Smooth muscle cell (in vitro differentiated cells): Measurements from ENCODE around the gene TBC1D1. TPM values are rescaled to one million over a fixed set of nuclear protein-coding genes. Genes with fewer than 3 reads are reported as not detected.

Experiments
- DNase-seq: peaks from one replicate; lab custom pipeline; 2025; ENCODE audit not compliant: unreplicated experiment; lab: John Stamatoyannopoulos, UW
- H2AFZ ChIP-seq: fragments of 200-600 bp; sonication (generic); 2 replicates; pipeline ENCODE4 v1.6.0; 2016; ENCODE audit warnings: antibody characterized with exemption, low read depth, mild to moderate bottlenecking
- H3F3A ChIP-seq: fragments of 200-600 bp; sonication (generic); 2 replicates; pipeline ENCODE4 v1.6.0; 2017; ENCODE audit warnings: antibody characterized with exemption, low read depth
- H3K27ac ChIP-seq: fragments of 200-600 bp; sonication (generic); 2 replicates; pipeline ENCODE4 v1.5.1; 2016; ENCODE audit warnings: low read depth, mild to moderate bottlenecking
- H3K27me3 ChIP-seq: fragments of 200-600 bp; sonication (generic); 2 replicates; pipeline ENCODE4 v1.6.1; 2016; ENCODE audit warnings: low read depth, mild to moderate bottlenecking
- H3K36me3 ChIP-seq: fragments of 200-600 bp; sonication (generic); 2 replicates; pipeline ENCODE4 v1.5.1; 2016; ENCODE audit warnings: low read depth
- H3K4me1 ChIP-seq: fragments of 200-600 bp; sonication (generic); 2 replicates; pipeline ENCODE4 v1.5.1; 2016; ENCODE audit warnings: low read depth
- H3K4me2 ChIP-seq: fragments of 200-600 bp; sonication (generic); 2 replicates; pipeline ENCODE4 v1.6.0; 2016; ENCODE audit warnings: mild to moderate bottlenecking
- H3K4me3 ChIP-seq: fragments of 200-600 bp; sonication (generic); 2 replicates; pipeline ENCODE4 v1.5.1; 2016; ENCODE audit warnings: mild to moderate bottlenecking
- H3K79me2 ChIP-seq: fragments of 200-600 bp; sonication (generic); 2 replicates; pipeline ENCODE4 v1.6.0; 2016; ENCODE audit warnings: low read depth, mild to moderate bottlenecking
- H3K9ac ChIP-seq: fragments of 200-600 bp; sonication (generic); 2 replicates; pipeline ENCODE4 v1.6.0; 2016; ENCODE audit warnings: low read depth
- H3K9me3 ChIP-seq: fragments of 200-600 bp; sonication (generic); replicated peaks from 2 replicates; pipeline ENCODE4 v1.5.1; 2016; ENCODE audit warnings: low read depth
- H4K20me1 ChIP-seq: fragments of 200-600 bp; sonication (generic); 2 replicates; pipeline ENCODE4 v1.6.0; 2016; ENCODE audit warnings: low read depth
- CTCF ChIP-seq: fragments of 200-600 bp; sonication (generic); IDR thresholded peaks from 2 replicates; pipeline ENCODE4 v1.5.1; 2017; ENCODE audit warnings: borderline replicate concordance, mild to moderate bottlenecking, antibody characterized with exemption; ENCODE audit not compliant: insufficient read depth, poor library complexity, severe bottlenecking
- whole genome bisulfite sequencing: methylation state at CpG from one replicate; pipeline ENCODE4 v1.1.7; 2016; ENCODE audit warnings: low lambda C conversion rate; 5-methylcytosine and 5-hydroxymethylcytosine counted together
- polyA plus RNA-seq: library from polyadenylated mRNA; unstranded; fragments of >200 nt; fragmentation: Nextera tagmentation; extraction: Ambion mirVana; gene quantifications from 2 replicates; pipeline ENCODE4 v1.2.1, GENCODE V29; 2016
- total RNA-seq: library from RNA; depleted of rRNA; stranded (reverse); fragments of >200 nt; gene quantifications from 2 replicates; pipeline ENCODE4 v1.2.3, GENCODE V29; 2014

The TBC1D1 gene
- total and polyA plus RNA-seq, 2 experiments from 2014 or later = 81.5 to 117 TPM

- no peak overlapping the region for H3K9ac ChIP-seq
These were observed 182.8 kb downstream of the TBC1D1 start for GRCh38 chr4:38073596-38074234.

GRCh38 chr4:38075370-38076152 is 184.7 kb downstream of the TBC1D1 start:
- no peaks in the 10 kb centered on the region for H3K9me3 ChIP-seq
- no peak for TF ChIP-seq CTCF
- no peak overlapping the region for H2AFZ ChIP-seq
- H3K27ac ChIP-seq = no peak overlapping the region
- no peak overlapping the region for H3K4me2 ChIP-seq
- peaks cover 3% of the 10 kb centered on the region for H3K36me3 ChIP-seq
- WGBS = 86% methylated on average over 6 of the region's 6 CpGs
- H3K4me3 ChIP-seq = no peak overlapping the region
- no peaks in the 10 kb centered on the region for H4K20me1 ChIP-seq
- peaks cover 8% of the 10 kb centered on the region for H3K4me1 ChIP-seq
- H3K79me2 ChIP-seq = no peaks in the 10 kb centered on the region
- H3K9ac ChIP-seq = no peak overlapping the region
- no peaks in the 10 kb centered on the region for H3K27me3 ChIP-seq
- no peak for DNase-seq
- H3F3A ChIP-seq = peaks cover 6% of the 10 kb centered on the region

More at GRCh38 chr4:38073596-38074234, 182.8 kb downstream of the TBC1D1 start:
- Histone ChIP-seq H3K4me1 (peaks cover 7% of the 10 kb centered on the region), H4K20me1 (no peaks in the 10 kb centered on the region), H3K27ac (no peak overlapping the region), H2AFZ (no peak overlapping the region), H3K9me3 (no peaks in the 10 kb centered on the region), H3K4me2 (no peak overlapping the region), H3K79me2 (no peaks in the 10 kb centered on the region), H3K36me3 (peaks cover 3% of the 10 kb centered on the region), H3K27me3 (no peaks in the 10 kb centered on the region), H3F3A (peaks cover 8% of the 10 kb centered on the region), H3K4me3 (no peak overlapping the region)
- no peak for TF ChIP-seq CTCF
- DNase-seq = no peak
- WGBS = 96% methylated on average over 4 of the region's 4 CpGs

- no peak for DNase-seq
- WGBS = 93% methylated on average over 6 of the region's 6 CpGs
- no peaks in the 10 kb centered on the region for H4K20me1 ChIP-seq
- H3K36me3 ChIP-seq = peaks cover 3% of the 10 kb centered on the region
- no peak overlapping the region for H2AFZ ChIP-seq
- H3K27me3 ChIP-seq = no peaks in the 10 kb centered on the region
- H3F3A ChIP-seq = peaks cover 6% of the 10 kb centered on the region
- H3K4me3 ChIP-seq = no peak overlapping the region
- H3K79me2 ChIP-seq = no peaks in the 10 kb centered on the region
- H3K4me2 ChIP-seq = no peak overlapping the region
- no peaks in the 10 kb centered on the region for H3K9me3 ChIP-seq
- no peak for TF ChIP-seq CTCF
- no peak overlapping the region for H3K9ac ChIP-seq
- H3K4me1 ChIP-seq = peaks cover 8% of the 10 kb centered on the region
- H3K27ac ChIP-seq = no peak overlapping the region
These were observed 185.3 kb downstream of the TBC1D1 start for GRCh38 chr4:38076153-38076669.
